Fibroblast of mammary gland (primary cell): ENCODE results near the gene PGBD5.

Source experiments
- DNase-seq: peaks from one replicate; pipeline ENCODE4 v3.0.0-alpha.2; 2010; ENCODE audit warnings: low read depth
- H3K4me3 ChIP-seq: 2 replicates; pipeline ENCODE4 v1.5.1; 2011; ENCODE audit warnings: low read depth, mild to moderate bottlenecking, low read length, moderate library complexity; ENCODE audit not compliant: control insufficient read depth
- TF ChIP-seq, protein P1 (sequence below): conservative IDR thresholded peaks from 2 replicates; pipeline ENCODE4 v1.5.1; 2011; ENCODE audit warnings: low read depth, low read length, inconsistent platforms; ENCODE audit not compliant: control insufficient read depth, insufficient read depth

Gene PGBD5

GRCh38 chr1:230274254-230274653 is 151.9 kb downstream of the PGBD5 start:
- TF ChIP-seq, protein P1, sequence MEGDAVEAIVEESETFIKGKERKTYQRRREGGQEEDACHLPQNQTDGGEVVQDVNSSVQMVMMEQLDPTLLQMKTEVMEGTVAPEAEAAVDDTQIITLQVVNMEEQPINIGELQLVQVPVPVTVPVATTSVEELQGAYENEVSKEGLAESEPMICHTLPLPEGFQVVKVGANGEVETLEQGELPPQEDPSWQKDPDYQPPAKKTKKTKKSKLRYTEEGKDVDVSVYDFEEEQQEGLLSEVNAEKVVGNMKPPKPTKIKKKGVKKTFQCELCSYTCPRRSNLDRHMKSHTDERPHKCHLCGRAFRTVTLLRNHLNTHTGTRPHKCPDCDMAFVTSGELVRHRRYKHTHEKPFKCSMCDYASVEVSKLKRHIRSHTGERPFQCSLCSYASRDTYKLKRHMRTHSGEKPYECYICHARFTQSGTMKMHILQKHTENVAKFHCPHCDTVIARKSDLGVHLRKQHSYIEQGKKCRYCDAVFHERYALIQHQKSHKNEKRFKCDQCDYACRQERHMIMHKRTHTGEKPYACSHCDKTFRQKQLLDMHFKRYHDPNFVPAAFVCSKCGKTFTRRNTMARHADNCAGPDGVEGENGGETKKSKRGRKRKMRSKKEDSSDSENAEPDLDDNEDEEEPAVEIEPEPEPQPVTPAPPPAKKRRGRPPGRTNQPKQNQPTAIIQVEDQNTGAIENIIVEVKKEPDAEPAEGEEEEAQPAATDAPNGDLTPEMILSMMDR: no peak
- no peak overlapping the region for H3K4me3 ChIP-seq
- DNase-seq: no peak

GRCh38 chr1:230273141-230273710 is 152.9 kb downstream of the PGBD5 start:
- TF ChIP-seq, protein P1: no peak
- DNase-seq: no peak
- H3K4me3 ChIP-seq: no peak overlapping the region

- H3K4me3 ChIP-seq: no peak overlapping the region
- TF ChIP-seq, protein P1: no peak
- DNase-seq: no peak
Measured at GRCh38 chr1:230272557-230272956, 153.6 kb downstream of the PGBD5 start.

GRCh38 chr1:230271300-230272035 is 154.7 kb downstream of the PGBD5 start:
- TF ChIP-seq, protein P1: no peak
- no peak overlapping the region for H3K4me3 ChIP-seq
- DNase-seq: no peak

- H3K4me3 ChIP-seq: no peak overlapping the region
- TF ChIP-seq, protein P1: no peak
- DNase-seq: no peak
Measured at GRCh38 chr1:230270559-230271281, 155.4 kb downstream of the PGBD5 start.

DNA sequence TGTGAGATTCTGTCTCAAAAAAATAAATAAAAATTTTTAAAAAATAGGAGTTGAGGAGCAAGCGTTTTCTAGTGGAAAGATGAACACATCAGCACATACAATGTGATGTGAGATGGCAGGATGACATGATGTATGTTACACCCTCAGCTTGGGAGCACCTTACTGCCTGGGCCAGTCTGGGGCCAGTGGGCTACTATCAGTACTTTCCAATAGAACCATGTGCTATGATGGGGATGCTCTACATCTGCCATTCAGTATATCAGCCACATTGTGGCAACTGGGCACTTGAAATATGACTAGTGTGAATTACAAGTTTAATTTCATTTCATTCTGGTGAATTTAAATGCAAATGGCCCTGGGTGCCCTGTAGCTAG is 156.0 kb downstream of the PGBD5 start:
- no peak for DNase-seq
- no peak overlapping the region for H3K4me3 ChIP-seq
- TF ChIP-seq, protein P1: no peak
